Measurements from ENCODE around the gene OR6C65.
"Not testable (repeated sequence)": the region's sequence is repeated elsewhere in the genome, so short reads cannot be mapped to it uniquely, and the experiment has no call there.

The OR6C65 gene

DNA sequence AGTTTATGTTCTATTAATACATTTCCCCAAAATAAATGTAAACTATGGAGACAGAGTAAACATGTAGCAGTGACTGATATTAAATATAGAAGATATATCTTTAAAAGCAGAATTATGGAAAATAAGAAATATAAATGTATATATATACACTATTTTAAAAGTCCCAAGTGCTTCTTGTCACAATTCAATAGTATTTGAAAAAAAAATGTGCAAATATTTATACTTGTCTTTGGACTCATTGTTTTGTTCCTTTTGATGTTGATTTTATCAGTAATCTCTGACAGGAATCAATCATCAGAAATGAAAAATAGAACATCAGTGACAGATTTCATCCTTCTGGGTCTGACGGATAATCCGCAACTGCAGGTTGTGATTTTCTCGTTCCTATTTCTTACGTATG, 25.6 kb downstream of the OR6C65 start, which contains the start of gene OR6C76:
TSS of gene OR6C76 (plus strand) at position 301 of the 400 bp plus-strand sequence. CDS start at position 301, 0 bp downstream.
- no peak within 1 kb of the TSS for H3K4me3 ChIP-seq (ENCODE audit: low read depth, low read length)
- in situ Hi-C loops (cut with HindIII; ENCODE audit: low sequenced_read_pairs): no loop called here
- DNase-seq (ENCODE audit: low read depth): no peak
- no peak for TF ChIP-seq CTCF (IDR thresholded peaks at IDR 0.05; ENCODE audit: low read depth, low read length, missing control alignments)

DNA sequence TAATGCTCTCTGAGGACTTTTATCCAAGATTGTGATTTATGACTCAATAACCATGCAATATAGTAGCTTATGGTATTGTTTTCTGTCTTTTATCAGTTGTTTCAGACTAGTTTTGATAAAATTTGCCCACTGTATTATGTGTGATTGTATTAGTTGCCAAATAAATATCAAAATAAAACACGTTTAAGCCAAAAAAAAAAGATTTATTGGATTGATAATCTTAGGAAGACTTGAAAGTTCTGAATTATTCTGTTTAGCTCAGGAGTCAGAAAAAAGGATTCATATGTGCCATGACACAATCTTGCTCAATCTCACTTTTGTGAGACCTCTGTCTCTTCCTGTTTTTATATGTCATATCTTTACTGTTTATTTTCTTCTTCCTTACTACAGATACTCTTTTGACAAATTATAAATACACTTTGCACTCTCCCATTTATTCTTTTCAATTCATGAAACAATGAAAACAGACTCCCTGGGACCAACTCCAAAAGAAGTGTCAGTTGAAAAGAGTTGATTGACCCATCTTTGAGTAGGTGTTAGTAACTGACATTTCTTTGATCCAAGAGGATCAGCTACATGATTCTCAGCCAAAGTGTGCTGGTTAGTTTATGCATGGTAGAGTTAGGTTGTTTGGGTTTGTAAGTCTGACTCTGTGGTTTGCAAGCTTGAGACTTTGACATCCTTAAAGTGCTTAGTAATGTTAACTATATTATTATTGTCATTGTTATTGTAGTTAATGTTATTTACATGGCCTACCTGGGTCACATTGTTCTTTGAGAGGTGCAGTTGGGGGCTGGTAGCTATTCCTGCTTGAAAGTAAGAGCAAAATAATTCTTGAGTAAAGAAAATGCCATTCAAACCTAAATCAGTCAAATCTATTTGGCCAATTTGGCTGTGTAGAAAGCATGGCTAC, 28.3 kb downstream of the OR6C65 start:
- TF ChIP-seq CTCF (IDR thresholded peaks at IDR 0.05; ENCODE audit: low read depth, low read length, missing control alignments): no peak
- in situ Hi-C loops (cut with HindIII; ENCODE audit: low sequenced_read_pairs): no loop called here
- no peak overlapping the region for H3K4me3 ChIP-seq (ENCODE audit: low read depth, low read length)
- no peak for DNase-seq (ENCODE audit: low read depth)

GRCh38 chr12:55441233-55441632, 40.9 kb downstream of the OR6C65 start:
- DNase-seq (ENCODE audit: low read depth); H3K4me3 ChIP-seq (ENCODE audit: low read depth, low read length); in situ Hi-C loops (cut with HindIII; ENCODE audit: low sequenced_read_pairs): not testable (repeated sequence)

GRCh38 chr12:55443776-55444175, 43.4 kb downstream of the OR6C65 start, which contains the start of gene OR6C2:
Gene OR6C2 (plus strand): TSS chr12:55444076. CDS start chr12:55452214, 8,138 bp downstream.
- DNase-seq (ENCODE audit: low read depth): no peak
- no peak within 1 kb of the TSS for H3K4me3 ChIP-seq (ENCODE audit: low read depth, low read length)
- no peak for TF ChIP-seq CTCF (IDR thresholded peaks at IDR 0.05; ENCODE audit: low read depth, low read length, missing control alignments)
- in situ Hi-C loops (cut with HindIII; ENCODE audit: low sequenced_read_pairs): no loop called here

GRCh38 chr12:55445357-55445756, 45.0 kb downstream of the OR6C65 start:
- H3K4me3 ChIP-seq (ENCODE audit: low read depth, low read length): no peak overlapping the region
- TF ChIP-seq CTCF (IDR thresholded peaks at IDR 0.05; ENCODE audit: low read depth, low read length, missing control alignments): no peak
- no peak for DNase-seq (ENCODE audit: low read depth)
- in situ Hi-C loops (cut with HindIII; ENCODE audit: low sequenced_read_pairs): no loop called here

GRCh38 chr12:55446326-55446725, 46.0 kb downstream of the OR6C65 start:
- in situ Hi-C loops (cut with HindIII; ENCODE audit: low sequenced_read_pairs): no loop called here
- no peak overlapping the region for H3K4me3 ChIP-seq (ENCODE audit: low read depth, low read length)
- no peak for TF ChIP-seq CTCF (IDR thresholded peaks at IDR 0.05; ENCODE audit: low read depth, low read length, missing control alignments)
- DNase-seq (ENCODE audit: low read depth): no peak

- in situ Hi-C loops (cut with HindIII; ENCODE audit: low sequenced_read_pairs): no loop called here
- H3K4me3 ChIP-seq (ENCODE audit: low read depth, low read length): no peak overlapping the region
- TF ChIP-seq CTCF (IDR thresholded peaks at IDR 0.05; ENCODE audit: low read depth, low read length, missing control alignments): no peak
- no peak for DNase-seq (ENCODE audit: low read depth)
These were observed 48.5 kb downstream of the OR6C65 start for GRCh38 chr12:55448825-55449224.
